ENCODE results near the gene NEK11.

Gene NEK11

DNA sequence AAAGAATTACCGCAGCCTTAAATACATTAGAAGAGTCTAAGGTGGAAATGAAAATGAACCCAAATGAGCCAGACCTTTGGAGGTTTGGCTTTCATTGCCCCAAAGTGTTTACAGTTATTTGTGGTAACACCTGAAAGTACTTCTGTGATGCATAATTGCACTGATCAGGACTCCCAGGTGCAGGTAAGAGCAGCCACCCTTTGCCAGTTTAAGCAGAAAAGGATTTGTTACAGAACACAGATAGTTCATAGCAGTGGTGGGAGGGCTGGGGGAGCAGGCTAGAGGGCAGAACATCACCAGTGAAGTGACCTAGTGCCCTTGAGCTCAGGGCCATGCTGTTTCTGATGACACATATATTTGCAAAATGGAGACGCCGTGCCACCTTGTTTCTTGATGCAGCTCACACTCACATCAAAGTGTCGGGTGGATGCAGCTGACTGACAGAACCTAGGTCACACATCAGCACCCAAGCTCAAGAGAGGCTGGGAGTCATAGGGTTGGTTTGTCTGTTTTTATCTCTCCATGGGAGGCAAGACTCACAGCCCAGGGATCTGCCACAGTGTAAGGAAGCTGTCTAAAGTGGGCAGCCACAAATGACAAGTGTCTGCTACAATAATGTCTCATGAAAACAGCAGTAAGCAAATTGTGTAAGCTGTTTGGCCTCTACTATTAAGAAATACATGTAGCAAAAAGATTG lies 49.1 kb downstream of the NEK11 start:
- ATAC-seq (ENCODE audit: insufficient read depth, low read depth) (no peak), DNase-seq (no peak)
- H3K79me2 ChIP-seq (ENCODE audit: insufficient read depth, low read length): no peaks in the 10 kb centered on the region
- no peaks in the 10 kb centered on the region for H3K36me3 ChIP-seq (ENCODE audit: insufficient read depth, low read length)
- peaks cover 4% of the 10 kb centered on the region; the same call in 1 of the 2 replicates for H3K4me1 ChIP-seq (ENCODE audit: insufficient read depth, low read length)
- no peak overlapping the region for H3K4me3 ChIP-seq (ENCODE audit: low read depth in 1 of 2, low read length in 2 of 2)
- no peaks in the 10 kb centered on the region for H3K27me3 ChIP-seq (ENCODE audit: insufficient read depth, low read length, poor library complexity)
- H2AFZ ChIP-seq (ENCODE audit: low read depth, low read length): no peak overlapping the region
- H4K20me1 ChIP-seq (ENCODE audit: insufficient read depth, low read length): no peaks in the 10 kb centered on the region
- no peak overlapping the region for H3K9ac ChIP-seq (ENCODE audit: low read depth, low read length)
- no peak overlapping the region for H3K27ac ChIP-seq (ENCODE audit: low read length)
- no peaks in the 10 kb centered on the region for H3K9me3 ChIP-seq (ENCODE audit: insufficient read depth, low read length, severe bottlenecking)
- no peak overlapping the region for H3K4me2 ChIP-seq (ENCODE audit: insufficient read depth, low read length)
- TF ChIP-seq CTCF (IDR thresholded peaks at IDR 0.05; ENCODE audit: borderline replicate concordance, extremely low read depth, low read length, poor library complexity, severe bottlenecking) (no peak), EZH2 (IDR thresholded peaks at IDR 0.05; ENCODE audit: borderline replicate concordance, low read depth, low read length, severe bottlenecking) (no peak)

GRCh38 chr3:131077904-131078303 lies 51.2 kb downstream of the NEK11 start:
- H3K36me3 ChIP-seq (ENCODE audit: insufficient read depth, low read length): no peaks in the 10 kb centered on the region
- H3K4me3 ChIP-seq (ENCODE audit: low read depth in 1 of 2, low read length in 2 of 2): no peak overlapping the region
- no peak overlapping the region for H3K9ac ChIP-seq (ENCODE audit: low read depth, low read length)
- no peaks in the 10 kb centered on the region for H3K9me3 ChIP-seq (ENCODE audit: insufficient read depth, low read length, severe bottlenecking)
- no peak for DNase-seq
- no peak overlapping the region for H3K4me2 ChIP-seq (ENCODE audit: insufficient read depth, low read length)
- no peak for TF ChIP-seq CTCF (IDR thresholded peaks at IDR 0.05; ENCODE audit: borderline replicate concordance, extremely low read depth, low read length, poor library complexity, severe bottlenecking)
- no peak for TF ChIP-seq EZH2 (IDR thresholded peaks at IDR 0.05; ENCODE audit: borderline replicate concordance, low read depth, low read length, severe bottlenecking)
- H3K27me3 ChIP-seq (ENCODE audit: insufficient read depth, low read length, poor library complexity): no peaks in the 10 kb centered on the region
- H3K79me2 ChIP-seq (ENCODE audit: insufficient read depth, low read length): no peaks in the 10 kb centered on the region
- H3K27ac ChIP-seq (ENCODE audit: low read length): no peak overlapping the region
- no peaks in the 10 kb centered on the region for H4K20me1 ChIP-seq (ENCODE audit: insufficient read depth, low read length)
- ATAC-seq (ENCODE audit: insufficient read depth, low read depth): no peak
- H3K4me1 ChIP-seq (ENCODE audit: insufficient read depth, low read length): no peaks in the 10 kb centered on the region
- H2AFZ ChIP-seq (ENCODE audit: low read depth, low read length): no peak overlapping the region

DNA sequence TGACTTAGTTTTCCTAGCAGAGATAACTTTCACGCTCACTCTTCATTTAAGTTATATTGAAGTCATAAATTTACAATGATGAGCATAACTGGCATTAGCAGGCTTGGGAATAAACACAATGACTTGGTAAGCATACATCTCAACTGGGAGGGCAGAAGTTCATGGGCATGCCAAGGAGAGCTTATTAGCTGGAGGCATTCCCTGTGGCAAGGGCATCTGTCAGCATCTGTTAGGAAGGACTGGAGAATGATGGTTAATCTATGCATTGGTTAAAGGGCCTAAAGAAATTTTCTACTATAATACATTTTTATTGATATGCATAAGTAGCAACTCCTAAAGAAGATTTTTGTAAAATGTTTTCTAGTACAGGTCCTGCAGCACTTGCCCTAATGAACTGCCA lies 52.4 kb downstream of the NEK11 start:
- H3K27ac ChIP-seq (ENCODE audit: low read length): no peak overlapping the region

More for the DNA sequence above, 52.4 kb downstream of the NEK11 start:
- DNase-seq (no peak), ATAC-seq (ENCODE audit: insufficient read depth, low read depth) (no peak)
- H3K4me3 ChIP-seq (ENCODE audit: low read depth in 1 of 2, low read length in 2 of 2): no peak overlapping the region
- H3K79me2 ChIP-seq (ENCODE audit: insufficient read depth, low read length): no peaks in the 10 kb centered on the region
- no peaks in the 10 kb centered on the region for H3K9me3 ChIP-seq (ENCODE audit: insufficient read depth, low read length, severe bottlenecking)
- TF ChIP-seq CTCF (IDR thresholded peaks at IDR 0.05; ENCODE audit: borderline replicate concordance, extremely low read depth, low read length, poor library complexity, severe bottlenecking) (no peak), EZH2 (IDR thresholded peaks at IDR 0.05; ENCODE audit: borderline replicate concordance, low read depth, low read length, severe bottlenecking) (no peak)
- no peak overlapping the region for H3K9ac ChIP-seq (ENCODE audit: low read depth, low read length)
- H2AFZ ChIP-seq (ENCODE audit: low read depth, low read length): no peak overlapping the region
- no peaks in the 10 kb centered on the region for H3K4me1 ChIP-seq (ENCODE audit: insufficient read depth, low read length)
- H3K4me2 ChIP-seq (ENCODE audit: insufficient read depth, low read length): no peak overlapping the region
- H3K27me3 ChIP-seq (ENCODE audit: insufficient read depth, low read length, poor library complexity): no peaks in the 10 kb centered on the region
- no peaks in the 10 kb centered on the region for H3K36me3 ChIP-seq (ENCODE audit: insufficient read depth, low read length)
- no peaks in the 10 kb centered on the region for H4K20me1 ChIP-seq (ENCODE audit: insufficient read depth, low read length)

Data from DND-41 (cell line).